Astrocyte of the cerebellum (primary cell): Measurements from ENCODE around the gene ACER2.

ENCODE experiments used
- DNase-seq: peaks from one replicate; pipeline ENCODE4 v3.0.0-alpha.2; 2011; ENCODE audit warnings: low read depth
- H3K4me3 ChIP-seq: 2 replicates; pipeline ENCODE4 v1.5.1; 2011; ENCODE audit warnings: mild to moderate bottlenecking, low read depth, low read length, moderate library complexity
- CTCF ChIP-seq: IDR thresholded peaks from 2 replicates; pipeline ENCODE4 v1.5.1; 2012; ENCODE audit warnings: low read length, low read depth, moderate library complexity, mild to moderate bottlenecking; ENCODE audit errors: missing control alignments
- in situ Hi-C: cut with HindIII; loops from 2 replicates; pipeline ENCODE4 v1.10.0; 2017; ENCODE audit warnings: low sequenced_read_pairs

ACER2 gene

GRCh38 chr9:19469271-19469670, 60.5 kb downstream of the ACER2 start:
- no peak overlapping the region for H3K4me3 ChIP-seq
- in situ Hi-C loops: no loop called here
- DNase-seq: no peak
- no peak for TF ChIP-seq CTCF

- no peak overlapping the region for H3K4me3 ChIP-seq
- DNase-seq: no peak
- in situ Hi-C loops: no loop called here
Measured at GRCh38 chr9:19470567-19470966, 61.8 kb downstream of the ACER2 start.

GRCh38 chr9:19470981-19471650, 62.3 kb downstream of the ACER2 start:
- no peak for DNase-seq
- in situ Hi-C loops: no loop called here
- H3K4me3 ChIP-seq: no peak overlapping the region
- no peak for TF ChIP-seq CTCF

More at GRCh38 chr9:19470567-19470966, 61.8 kb downstream of the ACER2 start:
- no peak for TF ChIP-seq CTCF

GRCh38 chr9:19471737-19472648, 63.2 kb downstream of the ACER2 start:
- H3K4me3 ChIP-seq: no peak overlapping the region
- peak; percentile 93 for TF ChIP-seq CTCF
- DNase-seq: peak; percentile 27
- in situ Hi-C loops: no loop called here

GRCh38 chr9:19473605-19474004, 64.8 kb downstream of the ACER2 start:
- no peak for DNase-seq
- no peak for TF ChIP-seq CTCF
- H3K4me3 ChIP-seq: no peak overlapping the region
- in situ Hi-C loops: no loop called here

- no peak for TF ChIP-seq CTCF
- no peak overlapping the region for H3K4me3 ChIP-seq
- DNase-seq: no peak
- in situ Hi-C loops: no loop called here
Measured at GRCh38 chr9:19479874-19480273, 71.1 kb downstream of the ACER2 start.
